Activated T-helper 1 cell treated with anti-CD3 and anti-CD28 coated beads, Interleukin-12 subunit alpha, Interleukin-12 subunit beta, Interleukin-2, Interleukin-4 antibody, amounts not matched to agents 30 ng/mL and 10 ng/mL and 1 ng/mL, durations not matched to agents 14 hours and 24 hours and 36 hours (primary cell): Measurements from ENCODE around the gene RSPH9. TPM values are rescaled to one million over a fixed set of nuclear protein-coding genes. Genes with fewer than 3 reads are reported as not detected.
A peak's percentile ranks its signal among the peaks of the same experiment; 100 is the strongest.

Source experiments
- DNase-seq: peaks from one replicate; pipeline ENCODE4 v3.0.0; 2021; ENCODE audit warnings: low spot score
- H3K27ac Mint-ChIP-seq: one replicate; pipeline ENCODE4 v1.8.0; 2021; ENCODE audit warnings: mild to moderate bottlenecking, mixed read lengths
- H3K27me3 Mint-ChIP-seq: one replicate; pipeline ENCODE4 v1.8.0; 2022; ENCODE audit warnings: mild to moderate bottlenecking, moderate library complexity, mixed read lengths; ENCODE audit not compliant: insufficient read depth
- H3K36me3 Mint-ChIP-seq: one replicate; pipeline ENCODE4 v1.8.0; 2021; ENCODE audit warnings: low read depth, mixed read lengths
- H3K4me1 Mint-ChIP-seq: one replicate; pipeline ENCODE4 v1.8.0; 2021; ENCODE audit warnings: low read depth, mixed read lengths
- H3K4me3 Mint-ChIP-seq: one replicate; pipeline ENCODE4 v1.8.0; 2021; ENCODE audit warnings: mild to moderate bottlenecking, moderate library complexity, mixed read lengths
- H3K9me3 Mint-ChIP-seq: one replicate; pipeline ENCODE4 v1.8.0; 2021; ENCODE audit warnings: mixed read lengths
- intact Hi-C: fragments of 100-400 bp; cut with micrococcal nuclease; formaldehyde crosslinking; loops from one replicate; pipeline ENCODE4 v1.15.1; 2024
- total RNA-seq: library from RNA; stranded (reverse); gene quantifications from 2 replicates; pipeline ENCODE4 v1.2.3, GENCODE V29; 2022

The RSPH9 gene
- total RNA-seq, 1 donor from 2014 or later = not detected

DNA sequence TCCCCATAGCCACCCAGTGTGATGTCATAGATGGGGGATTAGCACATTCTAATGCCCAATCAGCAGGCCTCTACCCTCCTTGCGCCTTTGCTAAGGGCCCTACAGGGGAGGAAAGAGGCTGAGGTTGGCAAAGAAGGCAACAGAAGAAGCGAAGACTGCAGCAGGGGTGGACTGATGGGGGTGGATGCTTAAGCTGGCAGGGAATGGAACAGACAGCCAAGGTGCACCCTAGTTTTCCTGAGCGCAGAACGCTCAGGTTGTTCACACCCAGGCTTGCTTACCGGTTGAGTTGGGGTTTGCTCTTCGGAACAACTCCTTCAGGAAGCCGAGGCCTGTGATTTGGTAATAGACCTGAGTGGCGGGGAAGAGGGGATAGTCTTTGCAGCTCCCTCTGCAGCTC lies 30.1 kb downstream of the RSPH9 start:
- no peak overlapping the region for H3K27ac Mint-ChIP-seq
- no peak overlapping the region for H3K4me3 Mint-ChIP-seq

DNA sequence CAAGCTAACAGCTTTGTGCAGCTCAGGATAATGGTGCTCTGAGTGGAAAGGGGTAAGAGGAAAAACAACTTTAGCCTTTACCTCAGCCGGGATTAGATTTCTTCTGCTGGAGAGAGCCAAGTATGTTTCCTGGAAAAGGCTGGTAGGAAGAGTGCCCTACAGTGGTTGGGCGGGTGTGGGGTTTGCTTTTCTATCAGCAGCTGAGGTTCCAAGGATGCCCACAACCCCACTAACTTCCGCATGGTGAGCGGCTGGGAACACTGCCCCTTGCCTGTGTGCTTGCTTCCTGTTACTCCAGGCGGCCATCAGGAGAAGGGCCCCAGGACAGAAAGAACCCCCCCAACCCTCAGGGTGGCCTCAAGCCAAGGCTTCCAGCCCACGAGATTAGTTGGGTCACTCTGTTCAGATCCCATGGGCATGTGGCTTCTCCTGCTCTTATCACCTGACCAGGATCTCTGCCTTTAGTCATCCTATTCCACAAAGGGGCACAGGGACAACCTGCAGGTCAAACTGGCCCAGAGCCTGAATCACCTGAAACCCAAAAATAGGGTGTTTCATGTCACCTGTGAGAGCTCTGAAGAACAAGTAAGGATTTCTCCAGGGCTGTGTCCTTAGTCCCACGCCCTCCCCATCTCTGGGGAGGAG lies 32.2 kb downstream of the RSPH9 start:
- no peaks in the 10 kb centered on the region for H3K27me3 Mint-ChIP-seq

More for the DNA sequence above, 30.1 kb downstream of the RSPH9 start:
- no peak for DNase-seq
- intact Hi-C loops = no loop called here
- Mint-ChIP-seq H3K4me1 (peaks cover 13% of the 10 kb centered on the region), H3K27me3 (no peaks in the 10 kb centered on the region), H3K36me3 (peaks cover 40% of the 10 kb centered on the region), H3K9me3 (no peaks in the 10 kb centered on the region)

DNA sequence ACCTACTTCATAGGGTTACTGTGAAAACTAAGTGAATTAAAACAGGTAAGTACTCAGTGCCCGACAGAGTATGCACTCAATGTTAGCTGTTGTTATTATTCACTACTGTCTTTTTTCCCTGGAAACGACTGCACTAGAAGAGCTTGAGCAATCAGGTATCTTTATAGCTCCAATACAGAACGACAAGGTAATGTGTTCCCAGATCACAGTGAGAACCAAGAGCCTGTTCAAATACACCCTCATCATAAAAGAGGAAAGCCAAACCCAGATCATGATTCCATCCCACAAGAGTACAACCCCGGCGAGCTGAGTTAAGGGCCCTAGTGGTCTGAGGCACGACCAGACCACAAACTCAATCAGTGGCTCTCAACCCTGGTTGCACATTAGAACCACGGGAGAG lies 32.9 kb downstream of the RSPH9 start:
- intact Hi-C loops = no loop called here
- Mint-ChIP-seq H3K36me3 (peaks cover 32% of the 10 kb centered on the region), H3K9me3 (no peaks in the 10 kb centered on the region), H3K27me3 (no peaks in the 10 kb centered on the region), H3K4me3 (no peak overlapping the region), H3K4me1 (peaks cover 4% of the 10 kb centered on the region), H3K27ac (no peak overlapping the region)
- DNase-seq = no peak

More for the DNA sequence above, 32.2 kb downstream of the RSPH9 start:
- H3K9me3 Mint-ChIP-seq = no peaks in the 10 kb centered on the region
- DNase-seq = no peak
- intact Hi-C loops = no loop called here
- peaks cover 34% of the 10 kb centered on the region for H3K36me3 Mint-ChIP-seq
- H3K27ac Mint-ChIP-seq = no peak overlapping the region
- no peaks in the 10 kb centered on the region for H3K4me1 Mint-ChIP-seq
- no peak overlapping the region for H3K4me3 Mint-ChIP-seq

DNA sequence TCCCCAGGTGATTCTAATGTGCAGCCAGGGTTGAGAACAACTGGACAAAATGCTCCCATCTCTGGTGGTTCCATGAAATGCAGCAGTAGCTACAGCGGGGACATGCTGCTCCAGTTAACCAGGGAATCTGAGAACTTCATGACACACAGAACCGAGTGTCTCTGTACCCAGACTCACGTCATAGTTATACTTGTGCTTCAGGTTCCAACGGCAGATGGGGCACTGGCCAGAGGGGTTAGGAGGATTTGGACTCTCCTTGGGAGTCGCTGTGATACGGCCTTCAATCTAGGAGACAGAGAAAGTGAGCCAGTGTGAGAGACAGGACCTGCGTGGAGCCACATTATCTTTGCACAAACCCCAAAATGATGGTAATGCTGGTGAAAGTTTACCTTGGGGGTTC lies 33.5 kb downstream of the RSPH9 start:
- Mint-ChIP-seq H3K36me3 (peaks cover 31% of the 10 kb centered on the region), H3K9me3 (no peaks in the 10 kb centered on the region), H3K4me3 (no peak overlapping the region), H3K4me1 (peaks cover 9% of the 10 kb centered on the region), H3K27ac (no peak overlapping the region), H3K27me3 (no peaks in the 10 kb centered on the region)
- intact Hi-C loops = no loop called here
- no peak for DNase-seq

DNA sequence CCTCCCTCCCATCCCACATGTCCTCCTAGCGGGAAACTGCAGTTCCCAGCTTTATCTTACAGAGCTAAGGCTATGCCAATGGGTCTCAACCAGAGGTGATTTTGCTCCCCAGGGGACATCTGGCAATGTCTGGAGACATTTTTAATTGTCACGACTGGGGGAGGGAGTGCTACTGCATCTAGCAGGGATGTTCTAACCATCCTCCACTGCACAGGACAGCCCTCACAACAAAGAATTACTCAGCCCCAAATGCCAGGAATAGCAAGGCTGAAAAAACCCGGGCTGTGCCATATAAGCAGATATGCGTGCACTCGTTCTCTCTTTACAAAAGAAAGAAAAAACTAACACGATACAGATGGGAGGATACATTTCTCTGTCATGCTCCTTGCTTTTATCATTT lies 34.2 kb downstream of the RSPH9 start:
- H3K9me3 Mint-ChIP-seq = no peaks in the 10 kb centered on the region
- H3K4me1 Mint-ChIP-seq = peaks cover 16% of the 10 kb centered on the region
- no peak for DNase-seq
- H3K27ac Mint-ChIP-seq = no peak overlapping the region
- no peaks in the 10 kb centered on the region for H3K27me3 Mint-ChIP-seq
- intact Hi-C loops = no loop called here
- H3K36me3 Mint-ChIP-seq = peaks cover 32% of the 10 kb centered on the region
- no peak overlapping the region for H3K4me3 Mint-ChIP-seq

DNA sequence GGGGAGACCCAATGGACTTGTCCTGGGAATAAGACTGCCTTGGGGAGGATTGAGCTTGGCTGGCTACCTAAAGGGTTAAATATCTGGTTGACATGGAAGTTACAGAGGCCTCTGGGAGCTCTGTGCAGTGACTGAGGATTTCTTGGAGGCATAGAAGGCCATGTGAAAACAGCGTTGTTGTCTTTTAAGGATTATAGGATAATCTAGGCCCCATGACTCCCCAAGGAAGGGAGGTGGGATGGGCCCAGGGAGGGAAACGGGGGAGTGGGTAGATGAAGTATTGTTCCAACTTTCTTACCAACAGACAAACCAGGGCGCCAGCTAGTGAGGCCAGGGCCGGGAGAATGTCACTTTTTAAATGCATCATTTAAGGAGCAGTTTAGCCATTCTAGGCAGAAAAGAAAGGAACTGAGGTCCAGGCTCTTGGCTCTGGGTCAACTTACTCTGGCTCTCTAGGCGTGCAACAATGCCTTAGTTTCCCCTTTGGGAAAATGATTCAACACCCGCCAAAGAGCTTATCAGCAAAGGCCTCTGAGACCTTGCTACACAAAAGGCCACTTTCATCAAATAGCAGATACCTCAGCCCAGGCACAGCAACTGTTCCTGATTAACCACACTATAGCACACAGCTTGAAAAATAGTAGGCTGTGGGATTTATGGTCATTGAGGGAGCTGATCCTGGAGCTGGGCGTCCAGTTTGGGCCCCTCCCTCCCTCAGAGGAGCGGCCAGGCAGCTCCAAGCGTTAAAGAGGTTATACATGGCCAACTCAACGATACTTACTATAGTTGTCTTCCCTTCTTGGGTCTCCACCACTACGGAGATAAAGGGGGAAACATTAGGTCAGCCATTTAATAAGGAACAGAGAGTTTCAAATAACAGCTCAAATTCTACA lies 35.7 kb downstream of the RSPH9 start:
- intact Hi-C loops = no loop called here
- Mint-ChIP-seq H3K4me1 (peaks cover 27% of the 10 kb centered on the region), H3K27me3 (no peaks in the 10 kb centered on the region), H3K27ac (no peak overlapping the region), H3K9me3 (no peaks in the 10 kb centered on the region), H3K4me3 (no peak overlapping the region), H3K36me3 (peaks cover 28% of the 10 kb centered on the region)
- DNase-seq = no peak

DNA sequence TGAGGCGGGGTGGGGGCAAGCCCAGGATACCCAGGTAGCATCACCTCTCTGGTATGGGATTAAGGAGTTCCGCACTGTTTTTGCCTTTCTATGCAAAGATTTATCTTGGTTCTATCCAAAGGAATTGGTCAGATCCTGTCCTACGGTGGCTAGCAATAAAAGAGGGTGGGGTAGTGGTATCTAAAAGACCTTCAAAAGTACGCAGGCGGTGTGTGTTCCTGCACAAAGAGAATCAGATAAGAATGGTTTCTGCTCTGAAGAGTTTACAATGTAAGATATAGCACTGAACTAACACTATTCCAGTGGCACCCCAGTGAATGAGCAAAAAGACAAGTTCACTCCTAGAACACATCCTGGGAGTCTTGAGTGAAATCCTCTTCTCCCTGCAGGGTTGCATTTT lies 36.5 kb downstream of the RSPH9 start:
- peaks cover 34% of the 10 kb centered on the region for H3K4me1 Mint-ChIP-seq
- peaks cover 23% of the 10 kb centered on the region for H3K36me3 Mint-ChIP-seq
- no peaks in the 10 kb centered on the region for H3K27me3 Mint-ChIP-seq
- intact Hi-C loops = no loop called here
- no peaks in the 10 kb centered on the region for H3K9me3 Mint-ChIP-seq
- no peak overlapping the region for H3K27ac Mint-ChIP-seq
- no peak overlapping the region for H3K4me3 Mint-ChIP-seq
- no peak for DNase-seq

DNA sequence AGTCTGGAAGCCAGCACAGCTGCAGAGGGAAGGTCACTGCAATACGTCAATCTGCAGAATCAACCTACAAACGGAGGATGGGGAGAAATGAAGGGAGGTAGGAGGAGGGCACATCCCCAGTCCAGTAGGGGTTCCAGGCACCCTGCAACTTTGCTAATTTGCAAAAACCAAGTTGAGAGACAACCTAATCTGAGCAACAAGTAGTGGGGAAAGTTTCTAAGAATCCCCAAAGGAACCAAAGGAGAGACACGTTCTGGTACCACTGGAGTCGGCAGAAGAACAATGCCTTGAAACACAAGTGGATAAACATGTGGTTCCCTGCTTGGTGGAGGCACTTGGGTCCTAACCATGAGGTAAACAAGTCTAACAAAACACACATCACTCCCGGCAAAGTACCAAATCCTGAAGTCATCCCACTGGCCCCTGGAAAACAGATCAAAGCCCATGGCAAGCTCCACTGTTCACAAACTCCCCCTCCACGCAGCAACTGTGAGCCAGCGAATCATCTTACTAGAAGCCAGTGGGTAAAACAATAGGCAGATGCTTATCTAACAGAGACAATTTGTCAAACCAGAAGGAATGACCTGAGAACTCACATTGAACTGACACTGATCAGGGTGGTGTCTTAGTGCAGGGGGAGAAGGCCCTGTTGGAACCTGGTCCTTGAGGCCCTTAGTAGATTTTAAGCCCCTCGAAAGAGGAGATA lies 38.0 kb downstream of the RSPH9 start:
- no peak overlapping the region for H3K27ac Mint-ChIP-seq
- H3K27me3 Mint-ChIP-seq = no peaks in the 10 kb centered on the region
- H3K36me3 Mint-ChIP-seq = peaks cover 24% of the 10 kb centered on the region
- H3K4me3 Mint-ChIP-seq = no peak overlapping the region
- DNase-seq = no peak
- peaks cover 44% of the 10 kb centered on the region for H3K4me1 Mint-ChIP-seq
- H3K9me3 Mint-ChIP-seq = no peaks in the 10 kb centered on the region
- intact Hi-C loops = no loop called here

DNA sequence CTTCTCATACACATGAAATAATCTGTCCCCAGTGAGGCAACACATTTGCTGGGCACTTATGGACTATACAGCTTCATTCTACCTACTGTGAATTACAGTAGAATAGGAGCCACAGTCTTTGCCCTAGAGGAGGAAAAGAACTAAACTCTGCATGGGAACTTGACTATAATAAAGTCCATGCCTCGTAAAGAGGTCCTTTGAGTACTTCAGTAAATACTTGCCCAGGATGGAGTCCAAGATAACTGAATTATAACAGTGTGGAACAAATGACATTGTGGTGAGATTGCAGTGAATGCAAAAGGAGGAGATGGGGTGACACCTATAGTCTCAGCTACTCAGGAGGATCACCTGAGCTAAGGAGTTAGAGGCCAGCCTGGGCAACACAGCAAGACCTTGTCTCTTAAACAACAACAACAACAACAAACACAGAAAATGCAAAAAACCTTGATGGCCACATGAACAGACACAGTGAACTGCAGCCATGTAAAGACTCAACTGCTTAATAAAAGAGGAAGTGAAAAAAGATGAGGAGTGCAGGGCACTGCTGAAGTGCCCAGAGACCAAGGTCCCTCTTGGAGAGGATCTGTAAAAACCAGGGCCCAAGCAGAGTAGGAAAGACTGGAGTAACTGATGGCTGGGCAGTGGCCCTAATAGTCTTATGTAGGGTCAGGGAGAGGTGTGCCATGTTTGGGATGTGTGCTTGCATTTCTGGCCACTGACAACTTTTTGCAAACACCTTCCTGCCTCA lies 39.0 kb downstream of the RSPH9 start:
- H3K36me3 Mint-ChIP-seq = peaks cover 21% of the 10 kb centered on the region
- peak overlapping the region; percentile 42 for H3K27ac Mint-ChIP-seq
- peaks cover 50% of the 10 kb centered on the region for H3K4me1 Mint-ChIP-seq

DNA sequence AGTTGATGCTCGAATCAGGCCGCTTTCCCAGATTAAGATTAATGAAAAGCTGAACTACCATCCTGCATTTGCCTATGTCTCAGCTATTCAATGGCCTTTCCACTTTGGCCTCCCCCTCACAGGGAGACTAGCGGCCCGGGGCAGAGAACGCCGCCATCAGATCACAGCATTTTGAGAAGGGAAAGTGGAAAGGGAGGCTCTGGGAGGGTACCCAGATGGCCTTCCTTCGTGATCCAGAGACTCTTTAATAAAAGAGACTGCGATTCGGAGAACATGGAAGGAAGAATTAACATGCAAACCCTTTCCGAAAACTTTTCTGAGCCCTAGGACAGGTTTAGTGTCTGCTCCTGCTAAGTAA lies 42.2 kb downstream of the RSPH9 start:
- Mint-ChIP-seq H3K36me3 (peaks cover 15% of the 10 kb centered on the region), H3K27me3 (no peaks in the 10 kb centered on the region)

More for the DNA sequence above, 39.0 kb downstream of the RSPH9 start:
- no peak overlapping the region for H3K4me3 Mint-ChIP-seq
- intact Hi-C loops = no loop called here
- DNase-seq = no peak
- no peaks in the 10 kb centered on the region for H3K27me3 Mint-ChIP-seq
- no peaks in the 10 kb centered on the region for H3K9me3 Mint-ChIP-seq

DNA sequence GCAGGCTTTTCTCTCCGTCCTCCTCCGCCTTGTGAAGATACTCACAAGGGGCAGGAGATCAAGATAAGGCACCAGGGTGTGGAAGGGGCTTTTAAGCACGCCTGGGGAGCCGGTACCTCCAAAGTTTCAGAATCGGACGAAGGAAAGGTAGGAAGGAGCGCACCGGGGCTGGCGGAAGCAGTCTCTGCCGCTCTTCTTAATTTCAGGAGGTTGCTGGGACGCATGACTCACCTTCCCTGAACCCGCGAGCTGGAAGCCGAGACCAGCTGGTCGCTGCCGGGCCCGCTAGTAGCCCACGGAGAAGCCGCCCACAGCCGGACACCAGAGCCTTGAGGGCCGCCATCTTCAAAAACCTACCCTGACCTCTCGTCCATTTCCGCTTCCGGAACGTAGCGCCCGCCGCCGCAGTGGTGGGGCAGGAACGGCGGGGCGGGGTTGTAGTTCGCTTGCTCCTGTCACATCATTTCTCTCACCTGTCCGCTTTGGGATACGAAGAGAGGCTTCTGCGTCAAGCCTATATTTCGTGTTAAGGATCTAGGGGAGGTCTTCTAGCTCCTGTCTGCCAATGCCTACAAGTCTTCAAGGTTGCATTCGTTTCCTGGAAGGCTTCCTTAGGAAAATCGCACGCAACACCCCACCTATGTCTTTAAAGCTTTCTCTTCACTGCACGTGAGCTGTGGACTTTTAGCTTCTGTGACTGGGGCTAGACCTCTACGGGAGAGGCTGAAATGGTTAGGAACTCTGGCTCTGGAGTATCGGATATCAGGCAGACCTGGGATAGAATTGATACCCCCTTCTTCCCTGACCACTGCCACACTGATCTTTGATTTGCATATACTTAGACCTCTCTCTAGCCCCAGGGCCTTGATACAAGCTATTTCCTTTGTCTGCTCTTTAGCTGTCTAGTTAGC lies 42.9 kb downstream of the RSPH9 start, which contains the start of gene MRPS18A:
Gene MRPS18A (minus strand): TSS at position 355 of the 911 bp plus-strand sequence. CDS start 12 bp downstream, at position 343.
- Mint-ChIP-seq H3K4me1 (peaks cover 46% of the 10 kb centered on the region), H3K9me3 (no peaks in the 10 kb centered on the region), H3K27ac (peak within 1 kb of the TSS; percentile 85), H3K27me3 (no peaks in the 10 kb centered on the region), H3K4me3 (peak within 1 kb of the TSS; percentile 92), H3K36me3 (peaks cover 15% of the 10 kb centered on the region)
- intact Hi-C loops = loop anchor here (1.0 to 5.0 kb wide), 7 partner anchors 17 to 110 kb away; partner anchors contain the start of genes GTPBP2, POLH, RSPH9 and VEGFA
- peak; percentile 81 for DNase-seq

More for the DNA sequence above, 42.2 kb downstream of the RSPH9 start:
- Mint-ChIP-seq H3K4me3 (peak overlapping the region; percentile 92), H3K9me3 (no peaks in the 10 kb centered on the region), H3K4me1 (peaks cover 50% of the 10 kb centered on the region), H3K27ac (peak overlapping the region; percentile 85)
- no peak for DNase-seq
- intact Hi-C loops = loop anchor here (1.0 to 5.0 kb wide), 7 partner anchors 17 to 110 kb away; partner anchors contain the start of genes GTPBP2, POLH, RSPH9 and VEGFA
